Fibroblast of upper back skin (primary cell): ENCODE results near the gene KCTD6.

ENCODE experiments used
- DNase-seq: peaks from one replicate; pipeline ENCODE4 v3.0.0-alpha.2; 2013

The KCTD6 gene

GRCh38 chr3:58487140-58487886, 4.6 kb upstream of the KCTD6 start:
- peak; percentile 62 for DNase-seq

GRCh38 chr3:58488967-58489366, 2.9 kb upstream of the KCTD6 start:
- no peak for DNase-seq

- DNase-seq: no peak
These were observed 915 bp upstream of the KCTD6 start for GRCh38 chr3:58490860-58491501.

- DNase-seq: no peak
These were observed 604 bp downstream of the KCTD6 start for GRCh38 chr3:58492494-58492905.

DNA sequence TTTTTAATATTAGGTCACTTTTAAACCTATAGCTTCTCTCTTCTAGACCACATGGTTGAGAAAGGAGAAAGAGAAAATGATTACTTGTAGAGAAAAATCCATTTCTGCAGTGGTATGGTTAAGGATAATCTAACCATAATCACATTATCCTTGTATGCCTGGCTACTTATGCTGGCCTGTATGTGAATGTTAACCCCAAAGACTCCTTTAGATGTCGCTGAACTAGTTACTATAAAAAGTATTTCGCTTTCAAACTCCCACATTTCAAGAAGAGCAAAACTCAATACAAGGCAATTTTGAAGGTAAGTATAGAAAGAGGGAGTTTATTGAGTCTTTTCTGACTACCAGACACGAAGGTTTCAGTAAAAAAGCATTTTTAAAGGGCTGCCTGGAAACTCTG, 2.2 kb downstream of the KCTD6 start:
- DNase-seq: no peak

- peak; percentile 62 for DNase-seq
These were observed 3.2 kb downstream of the KCTD6 start for GRCh38 chr3:58495101-58495500.

GRCh38 chr3:58496206-58496857, 4.4 kb downstream of the KCTD6 start:
- DNase-seq: no peak

DNA sequence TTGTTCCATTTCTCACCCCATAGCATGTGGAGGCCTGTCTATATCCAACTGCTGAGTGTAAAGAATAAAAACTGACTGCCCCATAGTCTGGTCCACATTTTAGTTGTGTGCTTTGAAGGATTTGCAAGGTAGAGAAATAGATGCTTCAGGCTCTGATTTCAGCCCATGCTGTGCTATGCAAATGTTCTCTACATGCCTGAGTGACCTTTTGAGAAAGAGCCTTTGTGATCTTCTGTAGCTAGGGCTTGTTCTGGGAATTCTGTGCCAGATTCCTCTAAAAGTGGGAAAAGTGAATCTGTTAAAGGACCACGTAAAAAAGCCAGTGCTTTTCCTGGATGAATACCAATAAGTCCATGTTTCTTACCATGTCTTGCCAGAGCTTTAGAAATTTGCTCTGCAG, 5.2 kb downstream of the KCTD6 start:
- DNase-seq: no peak

DNA sequence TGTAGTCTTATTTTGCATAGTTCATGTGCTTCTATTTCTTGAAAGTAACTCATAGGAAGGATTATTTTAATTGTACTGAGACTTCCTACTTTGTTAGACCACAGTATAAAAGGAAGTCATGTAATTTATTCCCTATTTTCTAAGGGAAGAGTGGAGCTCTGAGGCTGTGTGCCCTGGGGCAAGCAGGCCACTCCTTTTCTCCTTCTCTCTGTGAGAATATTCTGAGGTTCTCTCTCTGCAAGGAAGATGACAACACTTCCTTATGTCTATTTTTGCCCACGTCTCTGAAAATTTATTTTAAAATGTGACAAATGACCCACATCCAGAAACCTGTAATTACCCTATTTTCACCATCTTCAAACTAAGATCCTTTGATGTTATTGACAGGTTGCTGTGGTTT, 11.0 kb downstream of the KCTD6 start:
- no peak for DNase-seq

- no peak for DNase-seq
These were observed 15.6 kb downstream of the KCTD6 start for GRCh38 chr3:58507356-58508078.

- no peak for DNase-seq
These were observed 16.5 kb downstream of the KCTD6 start for GRCh38 chr3:58508437-58508836.

DNA sequence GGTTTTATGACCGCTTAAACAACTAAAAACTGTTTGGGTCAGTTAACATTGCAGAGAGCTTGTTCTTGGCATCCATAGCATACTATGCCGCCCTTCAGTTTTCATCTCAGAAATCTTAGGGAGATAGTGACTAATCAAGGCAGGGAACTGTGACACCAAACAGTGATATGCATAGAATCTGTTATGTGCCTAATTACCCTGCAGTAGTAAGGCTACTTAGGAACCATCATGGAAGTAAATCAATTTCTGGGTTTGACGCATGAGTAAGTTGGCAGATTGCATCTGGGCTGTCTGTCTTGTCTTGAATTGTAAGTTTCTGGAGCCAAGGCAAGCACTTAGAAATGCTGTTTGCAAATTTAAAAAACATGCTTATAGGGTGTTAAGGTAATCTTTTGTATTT, 22.5 kb downstream of the KCTD6 start:
- DNase-seq: no peak

- DNase-seq: no peak
These were observed 26.4 kb downstream of the KCTD6 start for GRCh38 chr3:58518291-58518789.

DNA sequence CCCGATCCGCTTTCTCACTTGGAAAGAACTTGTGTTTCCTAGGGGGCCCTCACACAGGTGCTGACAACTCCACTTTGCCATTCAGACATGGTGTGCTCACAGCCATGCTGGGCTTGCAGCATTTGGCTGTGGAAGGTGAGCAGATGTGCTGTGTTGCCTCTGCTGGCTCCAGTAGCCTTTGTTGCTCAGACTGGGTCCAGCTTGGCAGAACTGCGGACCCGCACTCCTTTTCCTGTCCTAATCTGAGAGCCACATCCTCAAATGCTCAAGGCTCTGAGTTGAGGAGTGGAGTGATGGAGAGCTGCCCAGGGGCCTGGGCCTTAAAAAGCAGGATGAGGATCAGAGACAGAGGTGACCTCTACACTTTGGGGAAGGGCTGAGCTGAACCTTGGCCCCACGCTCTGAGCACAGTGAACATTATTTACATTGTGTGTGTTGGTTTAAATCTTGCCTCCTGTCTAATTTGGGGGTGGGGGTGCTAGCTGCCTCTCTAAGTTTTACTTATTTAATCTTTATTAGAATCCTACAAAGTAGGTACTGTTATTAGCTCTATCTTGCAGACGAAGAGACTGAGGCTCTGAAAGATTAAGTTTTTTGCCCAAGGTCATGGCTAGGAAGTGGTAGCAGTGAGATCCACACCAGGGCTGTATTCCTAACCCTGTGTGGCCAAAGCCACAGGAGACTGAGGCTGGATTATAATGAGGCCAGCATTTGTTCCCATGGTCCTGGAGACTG, 27.9 kb downstream of the KCTD6 start:
- DNase-seq: no peak

DNA sequence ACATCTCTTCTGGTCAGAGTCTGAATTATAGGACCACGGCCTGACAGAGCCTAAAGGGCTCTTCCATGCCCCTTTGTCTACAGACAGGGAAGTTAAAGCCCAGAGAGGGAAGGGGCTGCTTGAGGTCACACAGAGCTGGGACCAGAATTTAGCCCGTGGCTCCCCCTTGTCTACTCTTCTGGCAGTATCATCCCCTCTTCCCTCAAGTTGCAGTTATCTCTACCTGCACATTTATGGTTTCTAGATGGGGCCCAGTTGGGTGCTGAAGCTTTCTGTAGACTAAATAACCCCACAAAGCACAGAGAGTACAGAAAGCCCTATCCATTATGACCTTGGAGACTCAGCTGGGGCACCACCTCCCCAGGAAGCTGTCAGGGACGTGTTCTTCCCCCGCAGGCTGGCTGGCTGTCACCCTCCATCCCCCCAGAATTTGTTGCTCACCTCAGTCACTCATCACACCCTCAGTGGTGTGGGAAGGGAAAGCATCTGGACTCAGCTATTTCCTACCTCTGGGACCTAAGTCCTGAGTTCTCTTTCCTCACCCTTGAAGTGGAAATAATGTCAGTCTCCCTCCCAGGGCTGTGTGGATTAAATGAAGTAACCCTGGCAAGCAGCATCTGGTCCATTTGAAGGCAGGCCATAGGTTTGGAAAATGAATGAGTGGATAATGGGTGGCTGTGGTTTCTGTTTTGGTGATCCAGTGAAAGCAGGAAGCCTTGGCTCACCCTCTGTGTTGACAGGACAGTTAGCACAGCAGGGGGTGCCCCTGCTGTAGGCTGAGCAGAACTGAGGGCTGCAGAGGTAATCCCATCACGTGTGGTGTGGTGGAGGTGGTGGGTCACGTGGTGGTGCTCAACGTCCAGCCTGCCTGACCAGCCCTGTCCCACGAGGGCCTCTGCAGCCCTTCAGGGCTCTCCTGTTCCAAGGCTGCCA, 28.8 kb downstream of the KCTD6 start:
- peak; percentile 58 for DNase-seq

- no peak for DNase-seq
These were observed 29.4 kb downstream of the KCTD6 start for GRCh38 chr3:58521336-58521670.

- no peak for DNase-seq
These were observed 30.2 kb downstream of the KCTD6 start for GRCh38 chr3:58521917-58522631.

DNA sequence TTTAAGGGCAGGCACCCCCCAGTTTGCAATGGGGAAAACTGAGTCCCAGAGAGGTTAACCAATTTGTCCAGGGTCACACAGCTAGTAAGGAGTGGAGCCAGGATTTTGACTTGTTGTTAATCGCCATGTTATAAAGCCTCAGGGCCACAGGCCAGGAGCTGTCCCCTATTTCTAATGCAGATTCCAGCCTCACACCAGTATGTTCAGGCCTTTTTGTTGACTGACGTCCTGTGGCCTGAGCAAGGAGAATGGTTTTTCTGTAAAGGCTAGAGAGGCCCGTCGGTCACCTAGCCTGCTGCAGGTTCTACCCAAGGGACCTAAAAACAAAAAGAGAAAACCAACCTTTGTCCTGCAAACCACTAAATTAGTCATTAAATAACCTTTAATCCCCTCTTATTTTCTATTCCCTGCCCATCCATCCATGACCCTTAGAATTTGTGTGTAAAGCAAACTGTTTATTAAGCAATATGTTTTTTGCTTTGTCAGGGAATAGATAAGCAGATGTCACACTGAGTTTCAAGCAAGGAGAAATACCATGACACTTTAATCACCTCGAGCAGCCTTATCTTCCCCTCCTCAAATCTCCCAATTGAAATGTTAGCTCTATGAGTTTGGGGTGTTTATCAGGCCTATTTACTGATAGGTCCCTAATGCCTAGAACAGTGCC, 31.0 kb downstream of the KCTD6 start:
- no peak for DNase-seq

GRCh38 chr3:58524326-58524888, 32.5 kb downstream of the KCTD6 start:
- no peak for DNase-seq

- DNase-seq: peak; percentile 88
These were observed 34.6 kb downstream of the KCTD6 start for GRCh38 chr3:58526515-58526957.
